Stimulated activated CD4-positive, alpha-beta T cell treated with anti-CD3 and anti-CD28 coated beads, TNF-alpha, amount 100 ng/mL, for 48 hours (primary cell): Measurements from ENCODE around the gene ATP10D.
"Not testable (repeated sequence)": the region's sequence is repeated elsewhere in the genome, so short reads cannot be mapped to it uniquely, and the experiment has no call there.

Source experiments
- DNase-seq, 3 donors: peaks; one replicate each; pipeline ENCODE4 v3.0.0-alpha.2; 2020; ENCODE audit warnings: low read depth in 3 of 3

The ATP10D gene

DNA sequence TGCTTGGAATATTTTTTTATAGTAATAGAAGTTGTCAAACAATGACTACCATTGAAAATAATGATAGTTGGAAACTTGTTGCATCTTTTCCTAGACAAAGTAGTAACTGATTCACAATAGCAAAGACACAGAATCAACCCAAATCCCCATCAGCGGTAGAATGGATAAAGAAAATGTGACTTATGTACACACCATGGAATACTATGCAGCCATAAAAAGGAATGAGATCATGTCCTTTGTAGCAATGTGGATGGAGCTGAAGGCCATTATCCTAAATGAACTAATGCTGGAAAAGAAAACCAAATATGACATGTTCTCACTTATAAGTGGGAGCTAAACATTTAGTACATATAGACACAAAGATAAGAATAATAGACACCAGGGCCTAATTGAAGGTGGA, 49.7 kb downstream of the ATP10D start:
- no peak for DNase-seq

DNA sequence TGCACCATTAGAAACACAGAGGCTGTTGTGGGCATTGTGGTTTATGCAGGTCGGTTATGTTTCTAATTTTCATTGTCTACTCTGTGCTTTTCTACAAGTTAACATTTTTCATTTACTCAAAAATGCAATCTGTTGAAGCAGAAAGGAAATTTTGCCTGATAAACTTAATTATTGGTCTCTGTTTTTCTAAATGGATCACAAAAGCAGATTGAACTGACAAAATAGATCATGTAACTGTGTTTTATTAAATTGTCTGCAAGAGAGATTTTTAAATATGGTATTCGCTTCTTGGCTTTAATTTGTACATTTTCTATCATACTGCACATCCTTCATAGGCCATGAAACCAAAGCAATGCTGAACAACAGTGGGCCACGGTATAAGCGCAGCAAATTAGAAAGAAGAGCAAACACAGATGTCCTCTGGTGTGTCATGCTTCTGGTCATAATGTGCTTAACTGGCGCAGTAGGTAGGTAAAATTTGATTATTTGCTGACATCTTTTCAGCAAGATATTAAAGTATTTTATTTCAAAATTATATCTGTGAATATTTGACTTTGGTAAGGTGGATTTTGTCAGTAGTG, 50.6 kb downstream of the ATP10D start:
- DNase-seq: no peak

DNA sequence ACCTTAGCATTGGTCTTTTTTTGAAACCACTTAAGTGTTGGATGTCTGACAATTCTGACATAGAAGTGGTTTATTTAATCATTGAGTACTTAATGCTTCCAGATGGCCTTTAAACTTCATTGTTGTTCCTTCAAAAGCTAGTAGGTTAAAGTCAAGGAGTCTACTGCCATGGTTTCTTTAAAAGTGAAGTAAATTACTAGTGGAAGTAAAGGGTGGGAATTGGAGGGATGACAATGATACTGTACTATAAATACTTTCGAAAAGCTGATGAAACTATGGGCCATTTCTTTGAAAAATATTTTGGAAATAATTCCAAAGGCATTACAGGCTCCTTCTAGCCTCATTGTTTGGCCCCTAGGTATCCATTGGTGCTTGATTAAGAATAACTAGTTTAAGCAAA, 51.9 kb downstream of the ATP10D start:
- no peak for DNase-seq

- no peak for DNase-seq
These were observed 53.2 kb downstream of the ATP10D start for GRCh38 chr4:47538111-47538824.

DNA sequence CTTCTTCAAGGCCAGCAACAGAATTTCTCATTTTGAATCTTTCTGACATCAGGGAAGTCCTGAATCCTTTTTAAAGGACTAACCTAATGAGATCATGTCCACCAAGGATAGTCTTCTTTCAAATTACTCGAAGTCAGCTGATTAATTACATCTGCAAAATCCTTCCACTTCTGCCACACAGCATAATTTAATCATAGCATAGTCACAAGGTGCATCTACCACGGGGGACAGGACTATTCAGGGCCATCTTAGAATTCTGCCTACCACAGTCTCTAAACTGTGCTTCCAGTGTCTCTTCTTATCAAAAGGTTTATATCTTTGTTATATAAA, 53.7 kb downstream of the ATP10D start:
- DNase-seq: no peak

- DNase-seq: not testable (repeated sequence)
These were observed 57.6 kb downstream of the ATP10D start for GRCh38 chr4:47542640-47543039.

GRCh38 chr4:47543331-47543730, 58.3 kb downstream of the ATP10D start:
- no peak for DNase-seq

- DNase-seq: not testable (repeated sequence)
These were observed 65.3 kb downstream of the ATP10D start for GRCh38 chr4:47550357-47550756.

DNA sequence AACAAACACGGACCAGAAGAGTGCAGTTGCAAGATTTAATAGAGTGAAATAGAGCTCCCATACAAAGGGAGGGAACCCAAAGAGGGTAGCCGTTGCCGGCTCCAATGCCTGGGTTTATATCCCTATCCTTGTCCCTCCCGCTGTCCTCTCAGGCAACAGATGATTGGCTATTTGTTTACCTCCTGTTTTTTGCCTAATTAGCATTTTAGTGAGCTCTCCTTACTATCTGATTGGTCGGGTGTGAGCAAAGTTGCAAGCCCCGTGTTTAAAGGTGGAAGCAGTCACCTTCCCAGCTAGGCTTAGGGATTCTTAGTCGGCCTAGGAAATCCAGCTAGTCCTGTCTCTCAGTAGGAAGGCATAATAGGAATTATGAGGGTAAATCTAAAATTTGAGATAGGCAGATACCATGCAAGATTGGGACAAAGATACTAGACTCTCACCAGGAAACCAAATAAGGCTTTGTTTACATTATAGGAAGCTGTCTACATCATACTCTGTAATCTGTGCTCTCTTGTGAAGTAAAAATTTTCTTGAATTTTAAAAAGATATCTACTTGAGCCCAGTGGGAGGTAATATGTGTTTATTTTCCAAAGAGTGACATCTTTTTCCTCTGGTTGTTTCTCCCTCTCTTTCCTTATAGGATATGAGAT, 65.9 kb downstream of the ATP10D start:
- no peak for DNase-seq

GRCh38 chr4:47551682-47552081, 66.6 kb downstream of the ATP10D start:
- DNase-seq: no peak

DNA sequence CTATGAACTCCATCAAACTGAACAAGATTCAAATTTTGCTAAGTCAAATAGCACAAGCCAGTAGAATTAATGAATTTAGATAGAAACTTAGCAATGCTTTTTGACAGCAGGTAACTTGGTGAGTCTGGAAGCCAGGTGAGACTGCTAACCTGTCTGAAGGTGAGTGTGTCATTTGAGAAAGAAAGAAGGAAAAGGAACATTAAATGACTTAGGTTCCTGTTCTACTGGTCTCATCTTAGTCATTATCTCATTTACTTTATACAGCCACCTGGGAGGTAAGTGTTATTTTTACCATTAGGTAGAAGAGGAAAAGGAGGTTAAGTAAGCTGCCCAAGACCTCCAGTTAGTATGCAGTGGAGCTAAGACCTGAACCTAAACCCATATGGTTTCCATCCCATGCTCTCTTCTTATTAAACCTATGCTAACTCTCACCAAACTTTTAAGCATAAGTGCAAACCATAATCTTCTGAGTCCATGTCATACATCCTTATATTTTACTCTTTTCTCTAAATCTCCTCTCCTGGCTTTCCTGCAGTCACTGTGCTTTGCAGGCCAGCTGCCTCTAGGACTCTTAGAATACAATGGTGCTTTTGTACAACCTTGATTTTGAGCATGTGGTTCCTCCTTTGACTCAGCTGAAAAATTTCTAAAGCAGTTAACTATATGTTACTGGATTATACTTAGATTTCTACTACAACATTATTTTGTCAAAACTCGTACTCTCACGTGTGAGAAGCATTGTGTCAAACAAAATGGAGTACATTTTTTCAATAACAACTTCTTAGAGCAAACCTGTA, 68.5 kb downstream of the ATP10D start:
- no peak for DNase-seq

DNA sequence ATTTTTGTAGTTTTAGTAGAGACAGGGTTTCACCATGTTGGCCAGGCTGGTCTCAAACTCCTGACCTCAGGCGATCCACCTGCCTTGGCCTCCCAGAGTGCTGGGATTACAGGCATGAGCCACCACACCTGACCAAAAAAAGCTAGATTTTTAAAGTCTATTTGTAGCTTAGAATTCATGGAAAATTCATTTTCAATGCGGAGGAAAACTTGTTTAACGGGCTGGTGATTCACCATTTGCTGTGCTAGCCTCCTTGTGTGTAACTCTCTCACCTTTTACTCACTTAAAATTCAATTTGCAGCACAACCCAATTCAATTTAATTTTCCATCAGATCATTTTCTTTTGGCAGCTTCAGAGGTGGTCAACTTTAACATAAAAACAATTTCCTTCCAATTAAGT, 70.8 kb downstream of the ATP10D start:
- DNase-seq: not testable (repeated sequence)

DNA sequence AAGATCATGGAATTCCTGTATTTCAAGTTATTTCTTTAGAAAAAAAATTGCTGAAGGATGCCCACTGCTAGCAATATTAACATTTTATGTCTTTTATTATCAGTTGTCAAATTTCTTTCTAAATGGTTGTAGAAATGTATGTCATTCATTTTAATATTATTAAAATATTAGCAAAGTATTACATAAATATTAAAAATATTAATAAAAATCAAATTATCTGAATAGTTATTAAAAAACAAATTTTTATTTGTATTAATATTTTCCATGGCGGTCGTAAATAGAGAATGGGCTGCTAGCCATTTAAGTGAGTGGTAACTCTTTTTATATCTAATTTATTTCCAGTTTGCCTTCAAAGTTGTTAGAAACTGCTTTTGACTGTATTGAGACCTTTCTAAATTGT, 72.2 kb downstream of the ATP10D start:
- DNase-seq: no peak

GRCh38 chr4:47560682-47561081, 75.6 kb downstream of the ATP10D start:
- DNase-seq: no peak

DNA sequence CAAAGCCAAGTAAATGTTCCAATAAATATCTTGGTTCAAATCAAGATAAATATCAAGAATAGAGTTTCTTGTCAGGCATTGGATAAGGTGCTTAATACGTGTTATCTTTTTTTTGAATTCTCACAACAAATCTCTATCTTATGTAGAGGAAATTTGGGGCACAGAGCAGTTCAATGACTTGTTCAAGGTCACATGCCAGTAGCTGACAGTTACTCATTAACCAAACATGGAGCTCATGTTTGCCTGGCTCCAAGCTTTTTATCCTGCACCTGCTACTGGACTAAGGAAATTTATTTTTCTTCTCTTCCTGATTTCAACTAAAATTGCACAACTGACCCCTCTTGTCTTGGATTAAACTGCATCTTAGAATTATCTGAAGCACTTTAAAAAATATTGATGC, 76.3 kb downstream of the ATP10D start:
- DNase-seq: no peak

DNA sequence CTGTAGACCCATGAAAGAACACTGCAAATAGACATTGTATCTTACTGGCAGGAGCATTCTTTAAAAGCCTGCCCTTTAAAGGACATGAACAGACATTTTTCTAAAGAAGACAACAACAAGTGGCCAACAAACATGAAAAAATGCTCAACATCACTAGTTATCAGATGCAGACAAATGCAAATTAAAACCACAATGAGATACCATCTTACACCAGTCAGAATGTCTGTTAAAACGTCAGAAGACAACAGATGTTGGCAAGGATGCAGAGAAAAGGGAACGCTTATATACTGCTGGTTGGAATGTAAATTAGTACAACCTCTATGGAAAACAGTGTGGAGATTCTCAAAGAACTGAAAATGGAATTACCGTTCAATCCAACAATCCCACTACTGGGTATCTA, 77.2 kb downstream of the ATP10D start:
- DNase-seq: no peak

- DNase-seq: no peak
These were observed 81.5 kb downstream of the ATP10D start for GRCh38 chr4:47566566-47566965.

DNA sequence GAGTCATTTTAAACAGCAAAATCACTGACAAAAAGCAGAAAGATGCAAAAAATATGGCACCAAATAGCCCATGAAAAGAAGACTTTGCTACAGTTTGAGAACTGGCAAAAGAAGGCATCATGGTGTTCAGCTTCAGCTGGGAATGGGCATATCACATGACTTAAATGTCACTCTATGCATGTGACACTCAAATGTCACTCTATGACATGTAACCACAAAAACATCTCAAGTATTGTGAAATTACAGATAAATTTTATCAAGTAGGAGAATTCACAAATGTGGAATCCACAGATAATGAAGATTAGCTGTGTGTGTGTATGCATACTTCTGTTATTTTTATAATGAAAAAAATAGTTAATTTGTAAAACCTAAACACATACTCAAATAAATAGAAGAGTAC, 81.9 kb downstream of the ATP10D start:
- no peak for DNase-seq

GRCh38 chr4:47567511-47567910, 82.4 kb downstream of the ATP10D start:
- DNase-seq: no peak

- no peak for DNase-seq
These were observed 85.7 kb downstream of the ATP10D start for GRCh38 chr4:47570816-47571215.

GRCh38 chr4:47572981-47573380, 87.9 kb downstream of the ATP10D start:
- no peak for DNase-seq

DNA sequence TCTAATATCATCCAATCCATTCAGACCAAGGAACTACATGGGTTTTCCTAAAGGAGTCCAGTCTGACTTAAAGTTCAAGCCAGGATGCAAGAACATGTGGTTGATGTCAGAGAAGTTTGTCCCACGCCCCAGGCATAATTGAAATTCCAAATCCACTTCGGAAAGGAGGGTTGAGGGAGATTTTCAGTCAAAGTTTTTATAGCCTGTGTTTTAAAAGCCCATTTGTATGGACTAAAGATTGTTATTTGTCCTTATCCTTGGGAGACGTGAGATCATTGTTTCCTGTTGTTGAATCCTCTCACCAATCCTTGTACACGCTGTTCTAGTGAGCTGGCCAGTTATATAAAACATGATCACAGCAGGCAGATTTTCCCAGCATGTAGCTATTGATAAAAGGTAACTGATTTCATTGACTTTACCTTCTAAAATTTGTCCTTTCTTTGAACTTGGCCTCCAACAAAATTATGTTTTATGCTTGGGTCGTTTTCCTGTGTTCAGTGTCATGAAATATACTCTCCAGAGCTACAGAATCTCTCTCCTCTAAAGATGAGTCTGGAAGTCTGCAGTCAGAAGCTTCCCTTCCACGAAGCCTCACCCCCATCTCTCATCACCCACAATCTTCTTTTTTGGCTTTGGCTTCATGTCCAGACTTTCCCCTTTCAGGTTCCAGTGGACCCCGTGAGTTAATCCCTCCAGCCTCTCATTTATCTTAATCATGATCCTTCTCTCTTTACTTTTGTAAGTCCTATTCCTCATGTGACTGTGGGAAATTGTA, 92.9 kb downstream of the ATP10D start:
- no peak for DNase-seq
